ENCODE results near the gene CLEC18A.
"Not testable (repeated sequence)": the region's sequence is repeated elsewhere in the genome, so short reads cannot be mapped to it uniquely, and the experiment has no call there.

CLEC18A gene

DNA sequence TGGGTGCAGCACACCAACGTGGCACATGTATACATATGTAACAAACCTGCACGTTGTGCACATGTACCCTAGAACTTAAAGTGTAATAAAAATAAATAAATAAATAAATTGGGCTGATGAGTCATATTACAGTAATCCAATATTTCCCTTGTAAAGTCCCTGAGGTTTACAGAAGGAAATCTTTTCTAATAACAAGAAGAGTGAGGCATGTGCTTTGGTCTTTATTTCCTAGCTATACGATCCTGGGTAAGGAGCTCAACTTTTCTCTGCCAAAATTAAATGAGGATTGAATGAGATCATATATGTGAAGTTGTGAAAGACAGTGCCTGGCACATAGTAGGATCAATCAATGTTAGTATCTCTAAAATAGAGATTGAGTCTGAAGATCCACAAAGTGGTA is 57.5 kb downstream of the CLEC18A start:
- not testable (repeated sequence) for H3K27ac ChIP-seq (ENCODE audit: low read depth, low read length); H3K27me3 ChIP-seq (ENCODE audit: control insufficient read depth in 1 of 2, insufficient read depth in 2 of 2, low read length in 2 of 2); H3K36me3 ChIP-seq (ENCODE audit: insufficient read depth, low read length); H3K4me1 ChIP-seq (ENCODE audit: insufficient read depth, low read length); H3K9ac ChIP-seq (ENCODE audit: low read length); H3K9me3 ChIP-seq (ENCODE audit: low read length); H3K4me3 ChIP-seq (ENCODE audit: low read depth in 1 of 2, low read length in 2 of 2)

- H3K9ac ChIP-seq (ENCODE audit: low read length); H3K36me3 ChIP-seq (ENCODE audit: insufficient read depth, low read length); H3K4me1 ChIP-seq (ENCODE audit: insufficient read depth, low read length); H3K9me3 ChIP-seq (ENCODE audit: low read length); H3K27me3 ChIP-seq (ENCODE audit: control insufficient read depth in 1 of 2, insufficient read depth in 2 of 2, low read length in 2 of 2); H3K27ac ChIP-seq (ENCODE audit: low read depth, low read length); H3K4me3 ChIP-seq (ENCODE audit: low read depth in 1 of 2, low read length in 2 of 2): not testable (repeated sequence)
Measured at GRCh38 chr16:70010615-70011014, 59.5 kb downstream of the CLEC18A start.

DNA sequence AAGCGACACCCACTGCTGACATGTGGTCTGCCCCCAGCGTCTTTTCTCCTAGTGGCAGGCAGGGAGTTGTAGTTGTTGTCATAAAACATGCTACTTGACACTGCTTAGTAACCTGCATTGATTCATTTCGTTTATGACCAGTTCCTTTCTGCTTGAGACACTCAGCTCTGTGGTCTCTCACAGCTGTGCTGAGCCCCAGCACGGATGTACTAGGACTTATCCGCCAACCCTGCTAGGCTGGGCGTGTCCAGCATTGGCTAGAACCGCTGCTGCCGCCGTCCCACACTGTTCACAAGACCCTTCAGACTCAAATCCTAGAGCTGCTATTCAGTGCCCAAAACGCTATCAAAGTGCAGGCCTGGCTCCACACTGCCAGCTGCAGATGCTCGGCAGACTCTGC is 60.0 kb downstream of the CLEC18A start:
- not testable (repeated sequence) for H3K9ac ChIP-seq (ENCODE audit: low read length); H3K36me3 ChIP-seq (ENCODE audit: insufficient read depth, low read length)

DNA sequence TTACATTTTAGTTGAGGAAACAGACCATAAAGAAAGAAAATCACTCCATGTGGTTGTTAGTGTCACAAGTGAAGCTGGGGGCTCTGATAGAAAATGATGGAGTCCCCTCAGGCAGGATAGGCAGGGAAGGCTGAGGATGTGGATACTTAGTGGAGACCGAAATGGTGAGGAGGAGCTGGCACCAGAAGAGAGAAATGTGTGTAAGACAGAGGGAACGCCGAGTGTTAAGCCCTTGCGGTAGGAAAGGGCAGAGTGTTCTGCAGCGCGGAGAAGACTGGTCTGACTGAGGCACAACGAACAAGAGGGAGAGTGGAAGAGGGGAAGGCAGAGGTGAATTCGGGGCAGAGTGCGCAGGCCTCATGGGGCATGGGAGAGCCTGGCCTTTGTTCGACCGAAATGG is 61.2 kb downstream of the CLEC18A start:
- not testable (repeated sequence) for H3K36me3 ChIP-seq (ENCODE audit: insufficient read depth, low read length); H3K27ac ChIP-seq (ENCODE audit: low read depth, low read length); H3K4me1 ChIP-seq (ENCODE audit: insufficient read depth, low read length); H3K27me3 ChIP-seq (ENCODE audit: control insufficient read depth in 1 of 2, insufficient read depth in 2 of 2, low read length in 2 of 2); H3K9me3 ChIP-seq (ENCODE audit: low read length); H3K4me3 ChIP-seq (ENCODE audit: low read depth in 1 of 2, low read length in 2 of 2); H3K9ac ChIP-seq (ENCODE audit: low read length)

More for the DNA sequence above, 60.0 kb downstream of the CLEC18A start:
- H3K27me3 ChIP-seq (ENCODE audit: control insufficient read depth in 1 of 2, insufficient read depth in 2 of 2, low read length in 2 of 2); H3K4me1 ChIP-seq (ENCODE audit: insufficient read depth, low read length); H3K4me3 ChIP-seq (ENCODE audit: low read depth in 1 of 2, low read length in 2 of 2); H3K27ac ChIP-seq (ENCODE audit: low read depth, low read length); H3K9me3 ChIP-seq (ENCODE audit: low read length): not testable (repeated sequence)

DNA sequence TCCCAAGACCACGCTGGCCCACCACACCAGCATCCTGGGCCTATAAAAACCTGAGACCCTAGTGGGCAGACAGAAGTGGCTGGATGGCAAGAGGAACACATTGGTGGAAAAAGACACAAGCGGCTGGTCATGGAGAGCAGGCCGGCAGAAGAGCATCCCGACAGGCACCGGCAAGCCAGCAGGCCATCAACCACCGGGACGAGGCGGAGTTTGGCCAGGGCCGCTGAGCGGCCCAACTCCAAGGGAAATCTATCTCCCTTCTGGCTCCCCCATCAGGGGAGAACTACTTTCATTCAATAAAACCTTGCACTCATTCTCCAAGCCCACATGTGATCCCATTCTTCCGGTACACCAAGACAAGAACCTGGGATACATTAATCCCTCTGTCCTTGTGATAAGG is 61.8 kb downstream of the CLEC18A start:
- not testable (repeated sequence) for H3K27ac ChIP-seq (ENCODE audit: low read depth, low read length); H3K9ac ChIP-seq (ENCODE audit: low read length); H3K4me3 ChIP-seq (ENCODE audit: low read depth in 1 of 2, low read length in 2 of 2); H3K4me1 ChIP-seq (ENCODE audit: insufficient read depth, low read length); H3K36me3 ChIP-seq (ENCODE audit: insufficient read depth, low read length); H3K9me3 ChIP-seq (ENCODE audit: low read length); H3K27me3 ChIP-seq (ENCODE audit: control insufficient read depth in 1 of 2, insufficient read depth in 2 of 2, low read length in 2 of 2)
